C4-2B (cell line): ENCODE data around the gene CDC26.
"Not testable (repeated sequence)": the region's sequence is repeated elsewhere in the genome, so short reads cannot be mapped to it uniquely, and the experiment has no call there.

Experiments used
- CTCF ChIP-seq: fragments of 450-650 bp; conservative IDR thresholded peaks from 2 replicates; pipeline ENCODE4 v1.5.1; 2017; ENCODE audit warnings: mild to moderate bottlenecking
- ZFX ChIP-seq: fragments of 450-650 bp; IDR thresholded peaks from 2 replicates; pipeline ENCODE4 v1.6.1; 2017

- not testable (repeated sequence) for TF ChIP-seq CTCF, ZFX
Observed at GRCh38 chr9:113249661-113250060, 25.7 kb downstream of the CDC26 start.
